HEK293T (cell line): ENCODE data around the gene ZCCHC24.

Experiments used
- CTCF ChIA-PET: fragments of 350-600 bp; formaldehyde crosslinking; extraction: SDS; loops from one replicate; lab custom pipeline; 2021; ENCODE audit warnings: antibody characterized with exemption, inconsistent platforms; lab: Yijun Ruan, JAX
- POLR2A ChIA-PET: fragments of 350-600 bp; formaldehyde crosslinking; extraction: SDS; loops from one replicate; lab custom pipeline; 2020; ENCODE audit warnings: antibody characterized with exemption, inconsistent platforms; lab: Yijun Ruan, JAX
- DNase-seq: peaks from one replicate; pipeline ENCODE4 v3.0.0; 2012; ENCODE audit warnings: mixed read lengths; ENCODE audit errors: extremely low spot score
- ARNT ChIP-seq: fragments of 450-650 bp; IDR thresholded peaks from 2 replicates; pipeline ENCODE4 v1.6.1; 2017; ENCODE audit warnings: mild to moderate bottlenecking
- BHLHE40 ChIP-seq: fragments of 450-650 bp; IDR thresholded peaks from 2 replicates; pipeline ENCODE4 v1.6.1; 2016; ENCODE audit warnings: mild to moderate bottlenecking, moderate library complexity, borderline replicate concordance
- CTBP1 ChIP-seq: fragments of 450-650 bp; IDR thresholded peaks from 2 replicates; pipeline ENCODE4 v1.6.1; 2016; ENCODE audit warnings: borderline replicate concordance
- ELF4 ChIP-seq: fragments of 450-650 bp; IDR thresholded peaks from 2 replicates; pipeline ENCODE4 v1.6.1; 2017; ENCODE audit warnings: antibody characterized with exemption
- FOXA1 ChIP-seq: fragments of 450-650 bp; IDR thresholded peaks from 2 replicates; pipeline ENCODE4 v1.6.1; 2016; ENCODE audit warnings: mild to moderate bottlenecking
- FOXK2 ChIP-seq: fragments of 450-650 bp; IDR thresholded peaks from 2 replicates; pipeline ENCODE4 v1.6.1; 2016; ENCODE audit warnings: mild to moderate bottlenecking
- FOXM1 ChIP-seq: fragments of 450-650 bp; IDR thresholded peaks from 2 replicates; pipeline ENCODE4 v1.6.1; 2017; ENCODE audit warnings: mild to moderate bottlenecking, borderline replicate concordance
- HDGF ChIP-seq: fragments of 450-650 bp; IDR thresholded peaks from 2 replicates; pipeline ENCODE4 v1.6.1; 2017; ENCODE audit warnings: antibody characterized with exemption, borderline replicate concordance
- L3MBTL2 ChIP-seq: fragments of 450-650 bp; conservative IDR thresholded peaks from 2 replicates; pipeline ENCODE4 v1.6.1; 2016; ENCODE audit warnings: mild to moderate bottlenecking
- LEF1 ChIP-seq: fragments of 450-650 bp; IDR thresholded peaks from 2 replicates; pipeline ENCODE4 v1.6.1; 2017; ENCODE audit warnings: mild to moderate bottlenecking, borderline replicate concordance
- NFRKB ChIP-seq: fragments of 450-650 bp; IDR thresholded peaks from 2 replicates; pipeline ENCODE4 v1.6.1; 2016; ENCODE audit warnings: mild to moderate bottlenecking, moderate library complexity
- SP1 ChIP-seq: fragments of 450-650 bp; IDR thresholded peaks from 2 replicates; pipeline ENCODE4 v1.6.1; 2017
- SUZ12 ChIP-seq: fragments of 450-650 bp; IDR thresholded peaks from 2 replicates; pipeline ENCODE4 v1.6.1; 2016; ENCODE audit warnings: mild to moderate bottlenecking
- TARDBP ChIP-seq: fragments of 450-650 bp; IDR thresholded peaks from 2 replicates; pipeline ENCODE4 v1.6.1; 2016
- ZNF384 ChIP-seq: fragments of 450-650 bp; IDR thresholded peaks from 2 replicates; pipeline ENCODE4 v1.6.1; 2016
- TF ChIP-seq, protein P1 (sequence below): fragments of 450-650 bp; IDR thresholded peaks from 2 replicates; pipeline ENCODE4 v1.6.1; 2016

ZCCHC24 gene

DNA sequence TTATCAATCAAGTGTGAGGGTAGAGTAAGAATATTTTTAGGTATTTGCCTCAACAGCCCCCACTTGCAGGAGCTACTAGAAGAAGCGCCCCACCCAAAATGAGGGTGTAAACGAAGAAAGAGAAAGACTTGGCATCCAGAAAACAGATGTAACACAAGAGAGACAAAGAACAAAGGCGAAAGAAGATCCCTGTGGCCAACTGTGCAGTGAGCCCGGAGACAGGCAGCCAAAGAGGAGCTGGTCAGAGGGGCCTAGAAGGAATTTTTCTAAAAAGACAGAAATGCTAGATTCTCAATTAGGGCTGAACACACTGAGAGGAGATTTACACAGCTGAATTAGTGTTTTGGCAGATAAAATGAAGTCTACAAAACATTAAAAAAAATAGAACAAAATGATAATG, 37.3 kb upstream of the ZCCHC24 start:
- POLR2A ChIA-PET = no interaction called here
- TF ChIP-seq ZNF384 (no peak), ELF4 (no peak), LEF1 (no peak)
- TF ChIP-seq, protein P1, sequence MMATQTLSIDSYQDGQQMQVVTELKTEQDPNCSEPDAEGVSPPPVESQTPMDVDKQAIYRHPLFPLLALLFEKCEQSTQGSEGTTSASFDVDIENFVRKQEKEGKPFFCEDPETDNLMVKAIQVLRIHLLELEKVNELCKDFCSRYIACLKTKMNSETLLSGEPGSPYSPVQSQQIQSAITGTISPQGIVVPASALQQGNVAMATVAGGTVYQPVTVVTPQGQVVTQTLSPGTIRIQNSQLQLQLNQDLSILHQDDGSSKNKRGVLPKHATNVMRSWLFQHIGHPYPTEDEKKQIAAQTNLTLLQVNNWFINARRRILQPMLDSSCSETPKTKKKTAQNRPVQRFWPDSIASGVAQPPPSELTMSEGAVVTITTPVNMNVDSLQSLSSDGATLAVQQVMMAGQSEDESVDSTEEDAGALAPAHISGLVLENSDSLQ = no peak
- DNase-seq = no peak
- CTCF ChIA-PET = interaction anchor here (0.8 kb wide), 1 partner anchor 13 kb away, joined by 4 read pairs; no protein-coding TSS in a partner anchor

DNA sequence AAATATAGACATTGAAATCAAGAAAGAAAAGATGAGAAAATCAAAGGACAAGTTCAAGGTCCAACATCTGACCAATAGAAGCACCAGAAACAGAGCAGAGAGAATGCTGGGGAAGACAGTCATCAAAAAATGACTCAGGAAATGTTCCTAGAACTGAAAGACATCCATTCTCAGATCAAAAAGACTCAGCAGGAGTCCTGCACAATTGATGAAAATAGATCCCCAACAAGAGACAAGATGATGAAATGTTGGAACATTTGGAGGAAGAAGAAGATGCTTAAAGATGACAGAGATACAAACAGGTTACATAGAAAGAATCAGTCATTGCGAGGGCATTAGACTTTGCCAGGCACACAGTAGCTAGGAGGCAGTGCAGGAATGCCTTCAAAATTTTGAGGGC, 36.9 kb upstream of the ZCCHC24 start:
- POLR2A ChIA-PET = no interaction called here
- no peak for DNase-seq
- TF ChIP-seq, protein P1 = no peak
- no peak for TF ChIP-seq LEF1
- no peak for TF ChIP-seq SP1
- no peak for TF ChIP-seq NFRKB
- TF ChIP-seq FOXA1 = no peak
- CTCF ChIA-PET = no interaction called here

DNA sequence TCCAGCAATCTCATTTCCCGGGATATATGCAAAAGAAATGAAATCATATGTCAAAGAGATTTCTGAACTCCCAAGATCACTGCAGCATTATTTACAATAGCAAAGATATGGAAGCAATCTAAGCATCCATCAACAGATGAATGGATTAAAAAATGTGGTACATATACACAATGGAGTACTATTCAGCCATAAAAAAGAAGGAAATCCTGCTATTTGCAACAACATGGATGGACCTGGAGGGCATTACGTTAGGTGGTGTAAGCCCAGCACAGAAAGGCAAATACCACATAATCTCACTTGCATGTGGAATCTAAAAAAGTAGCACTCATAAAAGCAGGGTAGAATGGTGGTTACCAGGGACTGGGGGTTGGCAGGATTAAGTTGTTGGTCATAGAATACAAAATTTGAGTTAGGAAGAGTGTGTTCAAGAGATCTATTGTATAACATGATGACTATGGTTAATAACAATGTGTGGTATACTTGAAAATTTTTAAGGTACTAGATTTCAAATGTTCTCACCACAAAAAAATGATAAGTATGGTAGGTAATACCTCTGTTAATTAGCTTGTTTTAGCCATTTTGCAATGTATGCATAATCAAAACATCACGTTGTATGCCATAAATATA, 34.0 kb upstream of the ZCCHC24 start:
- TF ChIP-seq NFRKB (no peak), HDGF (no peak), ZNF384 (no peak), ELF4 (no peak), FOXA1 (no peak), TARDBP (no peak), SUZ12 (no peak), CTBP1 (no peak), LEF1 (no peak)
- TF ChIP-seq, protein P1 = no peak
- POLR2A ChIA-PET = no interaction called here
- DNase-seq = no peak
- CTCF ChIA-PET = no interaction called here

DNA sequence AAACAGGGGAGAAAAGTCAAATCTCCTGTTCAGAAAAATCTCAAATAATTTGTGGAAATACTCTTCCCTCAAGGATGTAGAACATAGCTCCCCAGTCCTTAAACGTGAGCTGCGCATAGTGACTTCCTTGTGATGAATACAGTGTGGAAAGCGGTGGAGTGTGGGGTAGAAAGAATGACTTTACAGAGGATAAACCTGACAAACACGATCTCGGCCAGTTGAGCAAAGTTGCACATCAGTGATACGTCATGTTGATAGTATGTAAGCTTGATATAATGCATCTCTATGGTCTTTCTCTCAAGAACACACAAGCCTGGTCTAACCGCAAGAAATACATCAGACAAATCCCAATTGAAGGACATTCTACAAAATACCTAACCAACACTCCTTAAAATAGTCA, 32.0 kb upstream of the ZCCHC24 start:
- DNase-seq = no peak
- ChIA-PET CTCF (interaction anchor here (0.6 to 0.9 kb wide), 3 partner anchors 10 to 104 kb away, joined by 3 to 6 read pairs (median 4); no protein-coding TSS in a partner anchor), POLR2A (no interaction called here)
- no peak for TF ChIP-seq FOXA1
- TF ChIP-seq, protein P1 = no peak
- TF ChIP-seq FOXK2 = no peak
- no peak for TF ChIP-seq BHLHE40
- TF ChIP-seq LEF1 = no peak
- no peak for TF ChIP-seq SP1
- TF ChIP-seq TARDBP = no peak
- TF ChIP-seq ELF4 = no peak
- TF ChIP-seq FOXM1 = no peak

DNA sequence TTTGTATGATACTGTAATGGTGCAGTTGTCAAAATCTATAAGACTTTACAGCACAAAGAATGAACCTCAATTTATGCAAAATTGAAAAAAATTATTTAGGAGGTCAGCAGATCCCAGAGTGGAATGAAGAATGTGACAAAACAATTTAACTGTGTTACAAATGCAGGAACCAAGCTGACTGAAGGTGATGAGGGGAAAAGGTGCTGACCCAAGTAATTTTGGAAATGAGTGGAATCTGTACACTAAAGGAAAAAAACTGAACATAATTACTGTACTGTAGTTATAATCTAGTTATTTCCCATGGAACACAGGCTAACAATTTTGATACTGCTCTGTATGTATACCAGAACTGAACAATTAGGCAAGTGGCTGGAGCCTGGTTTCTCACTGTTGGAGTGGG, 31.2 kb upstream of the ZCCHC24 start:
- CTCF ChIA-PET = interaction anchor here (0.7 to 3.1 kb wide), 2 partner anchors 103 to 123 kb away, joined by 3 to 14 read pairs; no protein-coding TSS in a partner anchor

DNA sequence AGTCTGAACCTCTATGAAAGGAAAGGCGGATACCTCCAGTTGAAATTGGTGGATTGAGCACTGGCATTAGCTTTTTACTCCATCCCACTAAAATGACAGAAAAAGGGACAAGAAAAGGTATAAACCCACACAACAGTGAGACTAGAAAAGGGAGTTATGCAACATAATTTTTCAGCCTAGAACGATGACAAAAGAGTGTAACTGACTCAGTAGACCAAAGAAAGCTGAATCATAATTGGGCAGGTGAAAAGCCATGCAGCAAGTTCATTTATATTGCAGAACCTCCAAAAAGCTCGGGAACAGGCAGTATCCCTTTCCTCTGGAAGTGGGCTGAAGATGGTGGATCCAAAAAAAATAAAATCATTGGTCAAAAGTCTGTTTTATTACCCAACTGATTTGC, 30.5 kb upstream of the ZCCHC24 start:
- POLR2A ChIA-PET = no interaction called here
- no peak for DNase-seq
- CTCF ChIA-PET = interaction anchor here (0.7 to 3.1 kb wide), 5 partner anchors 11 to 123 kb away, joined by 3 to 14 read pairs (median 5); no protein-coding TSS in a partner anchor

More for the DNA sequence above, 31.2 kb upstream of the ZCCHC24 start:
- TF ChIP-seq ZNF384 = no peak
- no peak for TF ChIP-seq LEF1
- no peak for TF ChIP-seq FOXA1
- TF ChIP-seq TARDBP = no peak
- no peak for TF ChIP-seq HDGF
- TF ChIP-seq CTBP1 = no peak
- TF ChIP-seq ELF4 = no peak
- TF ChIP-seq ARNT = no peak
- TF ChIP-seq NFRKB = no peak
- TF ChIP-seq SUZ12 = no peak
- DNase-seq = no peak
- POLR2A ChIA-PET = no interaction called here

More for the DNA sequence above, 30.5 kb upstream of the ZCCHC24 start:
- TF ChIP-seq LEF1 (no peak), BHLHE40 (no peak), FOXM1 (no peak), SP1 (no peak), ARNT (no peak), CTBP1 (no peak), L3MBTL2 (no peak), NFRKB (no peak), SUZ12 (no peak), TARDBP (no peak), FOXK2 (no peak)
- TF ChIP-seq, protein P1 = no peak
